ENCODE data around the gene SP1.
"Not testable (repeated sequence)": the region's sequence is repeated elsewhere in the genome, so short reads cannot be mapped to it uniquely, and the experiment has no call there.

SP1 gene

GRCh38 chr12:53415752-53416389 lies 35.9 kb downstream of the SP1 start:
- not testable (repeated sequence) for DNase-seq

GRCh38 chr12:53417291-53417816 lies 37.4 kb downstream of the SP1 start:
- DNase-seq, result not testable (repeated sequence)

GRCh38 chr12:53418221-53418620 lies 38.2 kb downstream of the SP1 start:
- no peak for DNase-seq

- no peak for DNase-seq
These were observed 39.8 kb downstream of the SP1 start for GRCh38 chr12:53419756-53420155.

GRCh38 chr12:53422247-53422646 lies 42.3 kb downstream of the SP1 start:
- DNase-seq, result not testable (repeated sequence)

GRCh38 chr12:53423597-53423996 lies 43.6 kb downstream of the SP1 start, which contains the start of gene AMHR2:
Gene AMHR2 (plus strand): TSS chr12:53423855. CDS start chr12:53423935, 80 bp downstream.
- DNase-seq, result no peak

GRCh38 chr12:53424626-53425514 lies 44.9 kb downstream of the SP1 start:
- DNase-seq, result no peak

- DNase-seq, result no peak
These were observed 45.7 kb downstream of the SP1 start for GRCh38 chr12:53425515-53426150.

GRCh38 chr12:53427905-53428594 lies 48.1 kb downstream of the SP1 start:
- DNase-seq, result peak; percentile 77

GRCh38 chr12:53428741-53429140 lies 48.8 kb downstream of the SP1 start:
- DNase-seq, result no peak

- no peak for DNase-seq
These were observed 50.1 kb downstream of the SP1 start for GRCh38 chr12:53430116-53430515.

GRCh38 chr12:53431187-53431586 lies 51.2 kb downstream of the SP1 start:
- DNase-seq, result no peak

GRCh38 chr12:53435326-53435725 lies 55.4 kb downstream of the SP1 start:
- not testable (repeated sequence) for DNase-seq

- not testable (repeated sequence) for DNase-seq
These were observed 59.6 kb downstream of the SP1 start for GRCh38 chr12:53439582-53439981.

GRCh38 chr12:53441040-53441833 lies 61.3 kb downstream of the SP1 start, which contains the start of gene PRR13:
Gene PRR13 (plus strand): TSS chr12:53441734. CDS start chr12:53442715, 981 bp downstream.
- DNase-seq, result peak; percentile 98

GRCh38 chr12:53443955-53444354 lies 64.0 kb downstream of the SP1 start:
- DNase-seq, result no peak

GRCh38 chr12:53444593-53445325 lies 64.8 kb downstream of the SP1 start:
- not testable (repeated sequence) for DNase-seq

- DNase-seq, result no peak
These were observed 71.0 kb downstream of the SP1 start for GRCh38 chr12:53450936-53451335.

GRCh38 chr12:53451661-53452158 lies 71.7 kb downstream of the SP1 start, which contains the start of gene PCBP2:
Gene PCBP2 (plus strand): TSS chr12:53452102. CDS start chr12:53454801, 2,699 bp downstream.
- DNase-seq, result peak; percentile 98

Data from amniotic stem cell (primary cell).